HG03139 (cell line): ENCODE data around the gene CYP1B1.

Experiments used
- ATAC-seq: cut with Tn5 transposase; IDR thresholded peaks from one replicate; pipeline ENCODE4 v1.9.1; 2021; ENCODE audit not compliant: unreplicated experiment

The CYP1B1 gene

DNA sequence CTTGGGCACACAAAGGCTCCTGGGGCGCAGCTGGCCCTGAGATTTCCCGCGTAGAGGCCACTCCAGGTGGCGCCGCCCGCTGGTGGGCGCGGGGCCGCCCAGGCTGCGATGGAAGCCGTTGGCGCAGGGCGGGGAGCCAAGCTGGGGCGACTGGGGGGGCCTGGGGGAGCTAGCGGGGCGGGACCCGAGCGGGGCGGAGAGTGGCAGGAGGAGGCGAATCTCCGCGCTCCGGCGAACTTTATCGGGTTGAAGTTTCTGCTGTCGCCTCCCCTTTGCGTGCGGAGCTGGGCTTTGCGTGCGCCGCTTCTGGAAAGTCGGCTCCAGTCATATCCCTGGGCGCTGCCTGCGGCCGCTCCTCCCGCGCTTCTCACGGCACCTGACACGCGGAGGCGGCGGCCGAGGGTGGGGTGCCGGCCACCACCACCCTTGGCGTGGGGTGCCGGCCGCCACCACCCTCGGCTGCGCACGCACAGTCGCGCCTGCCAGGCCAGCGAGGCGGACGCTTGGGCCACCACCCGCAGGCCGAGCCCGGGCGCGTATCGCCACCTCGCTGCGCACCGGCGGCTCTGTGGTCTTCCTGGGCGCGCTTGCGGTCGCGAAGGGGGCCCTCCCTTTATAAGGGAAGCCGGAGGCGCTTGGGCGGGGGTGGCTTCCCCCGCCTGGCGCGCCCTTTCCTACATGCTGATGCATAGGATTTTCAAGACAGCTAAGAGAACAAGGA lies 919 bp upstream of the CYP1B1 start:
- no peak for ATAC-seq

DNA sequence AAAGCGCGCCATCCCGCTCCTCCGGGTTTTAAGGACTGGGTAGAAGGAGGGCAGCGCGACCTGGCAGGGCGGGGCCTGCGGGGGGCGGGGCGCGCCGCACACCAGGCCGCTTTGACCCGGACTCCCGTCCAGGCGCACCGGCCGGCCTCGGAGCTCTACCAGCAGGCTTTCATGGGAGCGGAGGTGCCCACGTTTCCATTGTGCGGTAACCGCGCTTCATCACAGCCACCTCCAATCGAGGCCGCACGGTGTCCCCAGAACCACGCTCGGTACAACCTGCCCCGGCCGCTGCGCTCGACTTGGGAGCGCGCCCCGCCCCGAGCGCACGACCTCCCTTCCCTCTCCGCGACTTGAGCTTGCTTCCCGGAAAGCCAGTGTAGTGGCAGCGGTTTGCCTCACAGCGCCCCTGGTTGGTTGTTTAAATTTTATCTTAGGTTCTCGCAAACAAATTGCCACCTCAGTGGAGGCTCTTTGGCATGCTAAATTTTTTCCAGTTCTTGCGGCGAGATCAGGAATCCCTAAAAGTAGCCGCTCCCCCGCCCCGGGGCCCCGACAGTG lies 280 bp upstream of the CYP1B1 start:
- no peak for ATAC-seq

DNA sequence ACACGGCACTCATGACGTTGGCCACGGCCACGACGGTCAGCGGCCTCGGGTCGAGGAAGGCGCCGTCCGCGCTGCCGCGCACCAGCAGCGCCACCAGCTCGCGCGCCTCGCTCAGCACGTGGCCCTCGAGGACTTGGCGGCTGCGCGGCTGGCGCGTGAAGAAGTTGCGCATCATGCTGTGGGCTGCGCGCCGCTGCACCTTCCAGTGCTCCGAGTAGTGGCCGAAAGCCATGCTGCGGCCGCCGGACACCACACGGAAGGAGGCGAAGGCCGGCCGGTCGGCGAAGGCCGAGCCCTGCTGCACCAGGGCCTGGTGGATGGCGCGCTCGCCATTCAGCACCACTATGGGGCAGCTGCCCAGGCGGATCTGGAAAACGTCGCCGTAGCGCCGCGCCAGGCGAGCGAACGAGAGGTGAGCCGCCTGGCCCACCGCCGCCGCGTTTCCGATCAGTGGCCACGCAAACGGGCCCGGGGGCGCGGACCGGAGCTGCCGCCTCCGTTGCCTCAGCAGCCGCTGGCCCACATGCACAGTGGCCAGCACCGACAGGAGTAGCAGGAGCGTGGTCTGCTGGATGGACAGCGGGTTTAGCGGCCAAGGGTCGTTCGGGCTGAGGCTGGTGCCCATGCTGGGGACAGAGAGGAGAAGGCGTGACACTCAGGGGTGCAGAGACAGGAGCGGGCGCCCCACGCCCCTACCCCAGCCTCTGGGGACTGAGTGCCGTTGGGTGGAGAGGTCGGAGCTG lies 1.0 kb downstream of the CYP1B1 start:
- no peak for ATAC-seq

DNA sequence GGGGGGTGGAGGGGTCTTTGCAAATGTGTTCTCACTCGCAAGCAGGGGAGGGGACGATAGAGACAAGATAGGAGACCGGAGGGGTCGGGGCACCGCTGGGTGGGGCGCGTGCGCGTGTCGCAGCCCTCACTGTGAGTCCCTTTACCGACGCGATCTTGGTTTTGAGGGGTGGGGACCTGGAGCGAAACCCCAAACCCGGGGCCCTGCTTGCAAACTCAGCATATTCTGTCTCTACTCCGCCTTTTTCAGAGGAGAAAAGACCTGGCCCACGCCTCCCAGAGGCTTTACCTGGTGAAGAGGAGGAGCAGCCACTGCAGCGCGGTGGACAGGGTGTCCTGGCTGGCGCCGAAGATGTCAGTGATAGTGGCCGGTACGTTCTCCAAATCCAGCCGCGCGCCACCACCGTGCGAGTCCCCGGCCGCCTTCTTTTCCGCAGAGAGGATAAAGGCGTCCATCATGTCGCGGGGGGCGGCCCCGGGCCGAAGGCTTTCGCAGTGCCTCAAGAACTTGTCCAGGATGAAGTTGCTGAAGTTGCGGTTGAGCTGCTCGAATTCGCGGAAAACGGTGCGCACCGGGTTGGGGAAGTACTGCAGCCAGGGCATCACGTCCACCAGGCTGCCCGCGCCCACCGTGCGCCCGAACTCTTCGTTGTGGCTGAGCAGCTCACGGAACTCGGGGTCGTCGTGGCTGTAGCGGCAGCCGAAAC lies 1.7 kb downstream of the CYP1B1 start:
- ATAC-seq = no peak

DNA sequence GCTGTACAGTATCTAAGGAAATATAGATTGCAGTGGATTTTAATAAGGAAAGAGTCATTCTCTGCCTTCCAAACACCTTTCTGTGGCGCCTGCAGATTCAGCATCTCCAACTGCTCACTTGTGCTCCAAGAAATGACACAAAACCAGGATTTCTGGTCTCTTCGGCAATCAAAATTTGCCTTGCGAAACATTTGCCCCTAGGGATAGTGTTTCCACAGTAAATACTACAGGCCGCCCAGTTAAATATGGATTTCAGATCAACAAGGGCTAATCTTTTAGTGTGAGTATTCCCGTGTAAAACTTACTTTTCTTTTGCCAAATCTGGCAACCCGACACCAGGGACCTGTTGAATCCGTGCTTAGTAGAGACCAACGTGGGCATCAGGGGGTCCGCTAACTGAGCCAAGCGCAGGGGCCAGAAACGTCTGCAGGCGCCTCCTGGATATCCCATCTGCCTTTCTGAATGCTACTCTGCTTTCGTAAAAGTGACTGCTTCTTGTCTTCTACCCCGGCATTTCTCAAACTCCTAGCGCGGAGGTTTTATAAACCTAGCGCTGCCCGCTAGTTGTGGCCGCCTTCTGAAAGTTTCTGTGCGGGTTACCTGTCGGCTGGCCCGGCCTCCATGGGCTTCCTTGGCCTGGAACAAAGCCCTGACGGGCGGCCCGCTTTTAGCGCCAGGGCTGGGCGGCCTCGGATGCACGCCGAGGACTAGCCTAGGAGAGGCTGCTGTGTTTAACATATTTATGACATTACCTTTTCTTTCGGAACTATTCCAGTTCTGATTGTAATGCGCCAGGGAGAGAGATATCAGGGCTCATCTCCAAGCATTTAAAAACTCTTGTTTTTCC lies 2.5 kb downstream of the CYP1B1 start:
- no peak for ATAC-seq

DNA sequence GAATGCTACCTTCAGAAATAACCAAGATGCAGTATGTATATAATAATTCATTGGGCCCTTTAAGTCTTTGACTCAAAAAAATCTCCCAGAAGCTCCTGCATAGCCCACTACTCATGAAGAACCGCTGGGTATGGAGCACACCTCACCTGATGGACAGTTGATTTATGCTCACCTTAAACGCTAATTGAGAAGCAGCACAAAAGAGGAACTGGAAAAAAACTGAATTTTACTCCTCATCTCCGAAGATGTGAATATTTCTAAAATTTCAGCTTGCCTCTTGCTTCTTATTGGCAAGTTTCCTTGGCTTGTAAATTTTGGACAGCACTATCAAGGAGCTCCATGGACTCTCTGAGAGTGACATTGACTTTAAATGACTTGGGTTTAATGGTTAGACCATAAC lies 5.5 kb downstream of the CYP1B1 start:
- ATAC-seq = no peak

DNA sequence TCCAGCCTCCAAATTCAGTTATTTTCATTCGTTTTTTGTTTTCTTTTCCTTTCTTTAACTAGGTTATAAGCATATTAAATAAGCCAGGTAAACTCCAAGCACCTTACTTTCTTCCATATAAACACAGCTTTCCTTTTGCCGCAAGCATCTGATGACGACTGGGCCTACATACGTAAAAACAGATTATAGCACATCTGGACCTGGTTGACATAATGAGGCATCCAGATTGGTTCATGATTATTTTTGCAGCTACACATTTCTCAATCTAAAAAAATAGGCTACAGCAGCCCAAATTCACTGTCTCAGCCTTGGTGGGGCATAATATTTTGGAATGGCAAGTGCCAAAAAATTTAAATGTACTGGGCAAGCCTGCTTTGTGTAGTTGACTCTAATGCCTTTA lies 7.7 kb downstream of the CYP1B1 start:
- no peak for ATAC-seq

DNA sequence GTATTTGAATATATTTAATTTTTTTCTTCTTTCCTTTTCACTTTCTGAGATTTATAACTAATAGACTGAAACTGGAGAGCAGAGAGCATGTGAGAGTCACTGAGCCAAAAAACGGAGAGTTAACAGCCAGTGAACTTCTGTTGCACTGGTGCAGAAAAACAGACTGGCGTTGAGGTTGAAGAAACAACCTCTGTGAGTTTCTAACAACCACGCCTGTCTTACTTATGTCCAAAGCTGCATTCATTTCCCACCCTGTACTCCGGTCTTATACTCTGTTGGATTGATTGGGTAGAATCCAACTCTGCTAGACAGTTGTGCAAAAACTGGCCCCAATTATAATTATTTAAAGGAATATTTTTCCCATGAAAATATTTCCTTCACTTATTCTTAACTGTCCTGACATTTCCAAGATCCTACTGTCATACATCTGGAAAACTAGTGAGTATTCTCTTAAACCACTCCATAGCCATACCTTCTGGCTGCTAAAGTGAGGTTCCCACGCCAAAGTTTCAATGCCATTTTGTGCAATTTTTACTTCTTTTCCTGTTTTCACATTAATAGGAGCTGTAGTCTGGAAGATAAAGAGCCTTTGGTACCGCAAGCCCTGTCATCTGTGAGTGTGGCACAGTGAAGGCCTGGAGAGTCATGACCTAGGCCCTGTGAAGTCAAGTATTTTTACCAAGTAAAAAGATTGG lies 9.4 kb downstream of the CYP1B1 start:
- no peak for ATAC-seq

DNA sequence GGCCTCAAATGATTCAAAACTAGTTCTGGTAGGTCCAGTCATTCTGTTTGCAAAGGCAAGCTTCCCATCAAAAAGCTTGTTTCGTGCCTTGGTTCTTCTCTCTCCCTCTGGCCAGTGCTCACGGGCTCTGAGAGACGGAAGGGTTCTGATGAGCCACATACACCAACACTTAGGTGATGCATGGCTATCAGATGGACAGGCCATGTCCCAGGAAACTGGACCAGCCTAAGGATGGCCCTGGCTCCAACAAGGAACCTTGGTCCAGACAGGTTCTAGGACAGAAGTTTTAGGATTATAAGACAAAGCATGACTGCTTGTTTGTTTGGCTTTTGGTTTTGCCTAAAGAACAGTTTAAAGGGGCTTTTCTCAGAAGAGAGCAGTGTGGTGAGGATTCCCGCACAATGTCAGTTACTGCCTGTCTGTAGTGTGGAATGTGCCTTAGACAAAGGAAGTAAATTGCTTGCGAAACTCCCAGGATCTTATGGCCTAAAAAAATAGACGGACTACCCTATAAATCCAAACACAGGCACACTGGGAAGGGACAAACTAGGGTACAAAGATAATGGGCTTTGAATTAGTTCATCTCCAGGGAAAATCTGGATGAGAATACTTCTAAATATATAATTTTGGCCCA lies 10.3 kb downstream of the CYP1B1 start:
- no peak for ATAC-seq

DNA sequence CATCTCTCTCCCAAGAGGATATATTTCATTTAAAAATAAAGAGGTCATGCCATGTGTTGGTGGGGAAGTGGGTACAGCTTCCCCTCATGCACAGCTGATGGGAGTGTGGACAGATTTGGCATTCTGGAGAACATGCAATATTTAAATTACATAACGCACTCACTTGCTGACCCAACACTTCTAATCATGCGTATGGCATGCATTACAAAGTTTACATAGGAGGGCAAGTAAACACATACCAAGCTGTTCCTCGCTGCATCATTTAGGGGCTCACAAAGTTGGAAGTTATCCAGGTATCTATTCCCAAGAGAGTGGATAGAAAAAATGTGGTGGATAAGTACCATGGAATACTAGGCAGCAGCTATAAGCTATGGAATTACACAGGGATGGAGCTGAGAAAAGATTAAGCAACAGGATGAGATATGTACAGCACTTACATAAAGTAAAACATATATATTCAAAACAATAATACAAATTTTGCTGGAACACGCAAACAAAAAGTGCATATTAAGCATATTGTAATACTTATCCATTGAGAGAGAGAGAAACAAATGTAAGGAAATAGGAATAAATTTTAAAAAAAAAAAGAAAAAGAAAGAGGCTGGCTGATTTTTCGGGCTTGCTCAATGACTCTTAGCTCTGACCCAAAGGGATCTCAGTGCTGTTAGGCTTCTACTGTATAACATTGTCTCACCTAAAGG lies 11.0 kb downstream of the CYP1B1 start:
- no peak for ATAC-seq

DNA sequence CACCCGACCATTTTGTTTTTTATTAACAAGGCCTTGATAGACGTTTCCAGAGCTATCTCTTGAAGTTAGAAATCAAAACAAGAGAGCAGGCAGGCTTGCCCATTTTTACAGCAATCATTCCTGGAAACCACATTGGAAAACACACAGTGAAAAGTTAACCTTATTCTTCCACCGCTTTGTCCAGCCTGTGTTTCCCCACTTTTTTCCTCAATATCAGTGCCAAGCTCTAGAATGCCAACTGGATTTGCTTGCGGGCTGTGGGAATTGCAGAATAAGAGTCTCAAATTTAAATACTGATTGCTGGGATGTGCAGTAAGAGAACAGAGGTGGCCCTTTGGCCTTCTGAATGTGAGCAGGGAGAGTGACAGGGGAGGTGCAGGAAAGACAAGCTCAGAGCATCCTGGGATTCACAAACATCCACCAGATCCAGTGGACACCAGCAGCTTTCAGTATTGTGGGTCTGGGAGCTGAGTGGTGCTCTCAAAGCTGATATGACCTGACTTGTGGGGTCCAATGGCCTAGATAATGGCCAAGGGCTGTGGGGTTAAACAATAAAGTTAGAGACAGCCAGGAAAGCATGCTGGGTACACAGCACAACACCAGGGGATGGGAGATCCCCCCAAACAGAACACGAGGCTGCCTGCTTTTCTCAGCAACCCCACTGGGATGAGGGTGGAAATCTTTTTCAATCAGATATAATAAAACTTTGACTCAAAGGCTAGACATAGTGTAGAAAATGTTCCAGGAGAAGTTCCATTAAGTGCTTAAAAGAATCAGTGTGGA lies 15.5 kb downstream of the CYP1B1 start:
- ATAC-seq = no peak

DNA sequence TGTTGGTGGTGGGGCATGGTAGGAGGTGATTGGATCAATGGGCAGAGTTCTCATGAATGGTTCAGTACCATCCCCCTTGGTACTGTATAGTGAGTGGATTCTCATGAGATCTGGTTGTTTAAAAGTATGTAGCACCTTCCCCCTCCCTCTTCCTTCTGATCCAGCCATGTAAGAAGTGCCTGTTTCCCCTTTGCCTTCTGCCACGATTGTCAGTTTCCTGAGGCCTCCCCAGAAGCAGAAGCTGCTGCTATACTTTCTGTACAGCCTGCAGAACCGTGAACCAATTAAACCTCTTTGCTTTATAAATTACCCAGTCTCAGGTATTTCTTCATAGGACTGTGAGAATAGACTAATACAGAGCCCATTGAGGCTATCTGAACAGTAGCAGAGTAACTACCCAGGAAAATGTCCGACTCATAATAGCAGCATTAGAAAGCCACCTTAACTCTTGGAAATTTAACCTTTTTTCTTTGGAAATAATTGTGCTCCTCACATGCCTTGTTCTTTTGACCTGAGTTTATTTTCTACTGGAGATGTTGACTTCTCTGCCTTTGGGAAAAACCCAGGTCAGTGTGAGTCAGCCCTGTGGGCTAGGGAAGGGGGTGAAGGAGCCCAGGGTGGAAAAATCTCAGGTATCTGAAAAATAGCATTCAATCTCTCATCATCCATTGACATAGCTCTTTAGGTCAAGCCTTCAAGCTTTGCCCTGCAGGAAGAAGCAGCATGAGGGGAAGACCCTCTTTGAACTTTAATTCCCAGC lies 18.1 kb downstream of the CYP1B1 start:
- no peak for ATAC-seq

DNA sequence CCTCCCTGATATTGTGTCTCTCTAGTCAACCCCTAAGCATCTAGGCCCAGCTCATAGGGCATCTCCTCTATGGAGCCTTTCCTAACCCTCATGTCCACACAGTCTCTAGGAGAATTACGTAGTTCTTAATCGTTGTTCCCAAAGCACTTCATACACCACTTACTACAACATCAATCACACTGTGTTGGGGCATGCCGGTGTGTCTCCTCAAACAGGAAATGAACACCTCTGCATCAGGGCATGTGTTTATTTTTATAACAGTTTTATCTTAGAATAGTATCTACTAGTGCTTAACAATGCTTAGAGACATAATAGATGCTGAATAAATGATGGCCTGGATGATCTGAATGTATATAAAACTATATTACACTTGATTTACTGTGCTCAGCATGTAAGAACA lies 19.7 kb downstream of the CYP1B1 start:
- no peak for ATAC-seq

DNA sequence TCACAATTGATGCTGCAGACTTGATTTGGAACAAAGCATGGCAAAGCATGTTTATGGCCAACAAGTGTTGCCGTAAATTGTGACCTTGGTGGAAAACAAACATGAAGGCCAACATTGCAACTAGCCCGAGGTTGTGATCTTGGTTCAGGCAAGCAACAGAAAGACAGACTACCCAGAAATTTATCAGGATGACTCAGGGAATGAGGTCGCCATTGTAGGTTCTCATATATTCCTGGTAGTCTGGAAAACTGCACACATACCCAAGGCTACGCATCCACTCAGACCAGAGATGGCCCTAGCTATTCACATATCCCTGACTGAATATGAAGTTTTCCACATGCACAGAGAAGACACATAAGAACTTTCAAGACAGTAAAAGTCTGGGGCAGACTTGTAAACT lies 30.1 kb downstream of the CYP1B1 start:
- no peak for ATAC-seq

DNA sequence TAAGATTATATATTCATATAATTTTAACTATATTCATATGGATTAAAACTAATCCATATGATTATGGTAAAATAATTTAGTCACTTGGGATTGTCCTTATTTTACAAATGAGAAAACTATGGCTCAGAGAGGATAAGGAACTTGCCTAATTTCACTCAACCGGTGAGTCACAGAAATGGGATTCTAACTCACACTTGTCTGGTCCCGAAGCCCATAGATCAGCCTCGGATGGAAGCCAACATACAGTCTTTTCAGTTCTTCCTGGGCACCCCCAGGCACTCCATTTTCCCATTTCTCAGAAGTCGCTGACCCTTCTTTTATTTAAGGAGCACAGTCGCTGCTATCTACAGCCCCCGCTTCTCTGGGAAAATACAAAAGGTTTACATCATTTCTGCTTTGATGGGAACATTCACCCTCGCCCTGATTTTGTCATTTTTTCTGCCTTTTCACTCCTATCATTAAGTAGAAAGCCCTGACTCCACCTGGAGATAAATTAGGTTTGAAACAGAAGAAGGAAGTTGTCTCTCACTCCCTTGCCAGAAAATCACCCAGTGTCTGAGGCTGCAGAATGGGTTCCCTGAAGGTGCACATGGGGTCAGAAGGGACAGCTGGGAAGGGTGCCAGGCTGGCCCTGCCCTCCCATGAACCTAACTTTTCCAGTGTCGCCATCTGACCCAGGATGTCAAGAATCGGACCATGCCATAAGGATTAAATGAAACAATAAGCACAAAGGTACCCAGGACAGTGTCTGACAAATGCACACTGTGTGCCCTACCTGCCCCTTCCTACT lies 36.6 kb downstream of the CYP1B1 start:
- ATAC-seq = no peak

DNA sequence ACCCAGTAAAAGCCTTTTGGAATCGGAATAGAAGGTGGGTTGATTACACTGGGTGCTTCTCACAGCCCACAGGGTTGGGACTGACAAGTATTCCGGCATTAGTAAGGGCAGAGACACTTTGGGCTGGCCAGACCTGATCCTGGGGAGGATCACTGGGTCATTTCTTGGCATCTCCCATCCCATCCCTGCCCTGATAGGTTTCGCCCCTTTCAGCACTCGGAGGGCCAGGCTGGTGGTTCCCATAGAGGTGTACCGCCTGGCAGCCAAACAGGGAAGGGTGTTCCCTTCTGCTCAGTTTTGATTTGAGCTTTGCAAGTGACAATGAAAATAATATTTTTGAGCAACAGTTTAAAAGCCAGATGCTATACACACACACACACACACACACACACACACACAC lies 37.3 kb downstream of the CYP1B1 start:
- ATAC-seq = no peak
